Measurements from ENCODE around the gene C1GALT1. TPM values are rescaled to one million over a fixed set of nuclear protein-coding genes. Genes with fewer than 3 reads are reported as not detected.
"Not testable (repeated sequence)": the region's sequence is repeated elsewhere in the genome, so short reads cannot be mapped to it uniquely, and the experiment has no call there.

The C1GALT1 gene
- total RNA-seq, 1 donor from 2014 or later, result 8.4 TPM

- H3K4me3 ChIP-seq (ENCODE audit: low read length in 3 of 3), result no peak overlapping the region
- no peak overlapping the region for H3K9ac ChIP-seq (ENCODE audit: low read depth in 1 of 3, low read length in 3 of 3)
- H3K4me1 ChIP-seq (ENCODE audit: control insufficient read depth in 3 of 3, insufficient read depth in 3 of 3, low read length in 3 of 3), result no peaks in the 10 kb centered on the region
- H3K27ac ChIP-seq (ENCODE audit: low read depth, low read length), result no peak overlapping the region
- H3K36me3 ChIP-seq (ENCODE audit: control insufficient read depth in 3 of 3, insufficient read depth in 3 of 3, low read length in 3 of 3), result no peaks in the 10 kb centered on the region
- no peaks in the 10 kb centered on the region for H3K9me3 ChIP-seq (ENCODE audit: control insufficient read depth in 3 of 3, low read length in 3 of 3)
- no peaks in the 10 kb centered on the region for H3K27me3 ChIP-seq (ENCODE audit: control insufficient read depth in 3 of 3, insufficient read depth in 3 of 3, low read length in 3 of 3)
Observed at GRCh38 chr7:7148798-7149481, 33.4 kb upstream of the C1GALT1 start.

GRCh38 chr7:7151285-7151684, 31.1 kb upstream of the C1GALT1 start:
- Histone ChIP-seq H3K4me3 (ENCODE audit: low read length in 3 of 3) (no peak overlapping the region), H3K4me1 (ENCODE audit: control insufficient read depth in 3 of 3, insufficient read depth in 3 of 3, low read length in 3 of 3) (no peaks in the 10 kb centered on the region), H3K27ac (ENCODE audit: low read depth, low read length) (no peak overlapping the region), H3K9me3 (ENCODE audit: control insufficient read depth in 3 of 3, low read length in 3 of 3) (no peaks in the 10 kb centered on the region), H3K36me3 (ENCODE audit: control insufficient read depth in 3 of 3, insufficient read depth in 3 of 3, low read length in 3 of 3) (no peaks in the 10 kb centered on the region), H3K9ac (ENCODE audit: low read depth in 1 of 3, low read length in 3 of 3) (no peak overlapping the region), H3K27me3 (ENCODE audit: control insufficient read depth in 3 of 3, insufficient read depth in 3 of 3, low read length in 3 of 3) (no peaks in the 10 kb centered on the region)

DNA sequence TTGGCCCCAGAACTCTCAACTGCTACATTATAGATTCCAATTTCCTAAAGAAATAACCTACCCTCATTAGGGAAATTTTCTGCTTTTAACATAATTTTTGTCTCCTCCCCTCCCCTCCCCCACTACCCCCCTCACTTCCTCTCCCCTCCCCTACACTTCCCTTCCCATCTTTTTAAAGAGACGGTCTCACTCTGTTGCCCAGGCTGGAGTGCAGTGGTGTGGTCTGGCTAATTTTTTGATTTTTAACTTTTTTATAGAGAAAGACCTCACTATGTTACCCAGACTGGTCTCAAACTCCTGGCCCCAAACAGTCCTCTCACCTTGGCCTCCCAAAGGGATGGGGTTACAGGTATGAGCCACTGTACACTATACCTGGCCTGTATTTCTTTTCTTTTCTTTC, 30.5 kb upstream of the C1GALT1 start:
- no peak overlapping the region for H3K4me3 ChIP-seq (ENCODE audit: low read length in 3 of 3)
- no peaks in the 10 kb centered on the region for H3K9me3 ChIP-seq (ENCODE audit: control insufficient read depth in 3 of 3, low read length in 3 of 3)
- no peaks in the 10 kb centered on the region for H3K27me3 ChIP-seq (ENCODE audit: control insufficient read depth in 3 of 3, insufficient read depth in 3 of 3, low read length in 3 of 3)
- no peak overlapping the region for H3K27ac ChIP-seq (ENCODE audit: low read depth, low read length)
- no peaks in the 10 kb centered on the region for H3K4me1 ChIP-seq (ENCODE audit: control insufficient read depth in 3 of 3, insufficient read depth in 3 of 3, low read length in 3 of 3)
- H3K9ac ChIP-seq (ENCODE audit: low read depth in 1 of 3, low read length in 3 of 3), result no peak overlapping the region
- H3K36me3 ChIP-seq (ENCODE audit: control insufficient read depth in 3 of 3, insufficient read depth in 3 of 3, low read length in 3 of 3), result no peaks in the 10 kb centered on the region

DNA sequence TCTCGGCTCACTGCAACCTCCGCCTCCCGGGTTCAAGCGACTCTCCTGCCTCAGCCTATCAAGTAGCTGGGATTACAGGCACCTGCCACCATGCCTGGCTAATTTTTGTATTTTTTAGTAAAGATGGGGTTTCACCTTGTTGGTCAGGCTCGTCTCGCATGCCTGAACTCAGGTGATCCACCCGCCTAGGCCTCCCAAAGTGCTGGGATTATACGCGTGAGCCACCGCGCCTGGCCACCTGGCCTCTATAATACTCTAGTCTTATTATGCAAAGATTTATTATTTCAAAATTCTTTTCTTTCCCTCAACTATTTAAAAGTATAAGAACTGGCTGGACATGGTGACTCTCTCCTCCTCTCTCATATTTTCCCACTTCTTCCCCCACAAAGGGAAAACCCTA, 30.0 kb upstream of the C1GALT1 start:
- no peaks in the 10 kb centered on the region for H3K36me3 ChIP-seq (ENCODE audit: control insufficient read depth in 3 of 3, insufficient read depth in 3 of 3, low read length in 3 of 3)
- no peaks in the 10 kb centered on the region for H3K27me3 ChIP-seq (ENCODE audit: control insufficient read depth in 3 of 3, insufficient read depth in 3 of 3, low read length in 3 of 3)
- no peak overlapping the region for H3K9ac ChIP-seq (ENCODE audit: low read depth in 1 of 3, low read length in 3 of 3)
- H3K9me3 ChIP-seq (ENCODE audit: control insufficient read depth in 3 of 3, low read length in 3 of 3), result no peaks in the 10 kb centered on the region
- no peak overlapping the region for H3K27ac ChIP-seq (ENCODE audit: low read depth, low read length)
- no peak overlapping the region for H3K4me3 ChIP-seq (ENCODE audit: low read length in 3 of 3)
- no peaks in the 10 kb centered on the region for H3K4me1 ChIP-seq (ENCODE audit: control insufficient read depth in 3 of 3, insufficient read depth in 3 of 3, low read length in 3 of 3)

DNA sequence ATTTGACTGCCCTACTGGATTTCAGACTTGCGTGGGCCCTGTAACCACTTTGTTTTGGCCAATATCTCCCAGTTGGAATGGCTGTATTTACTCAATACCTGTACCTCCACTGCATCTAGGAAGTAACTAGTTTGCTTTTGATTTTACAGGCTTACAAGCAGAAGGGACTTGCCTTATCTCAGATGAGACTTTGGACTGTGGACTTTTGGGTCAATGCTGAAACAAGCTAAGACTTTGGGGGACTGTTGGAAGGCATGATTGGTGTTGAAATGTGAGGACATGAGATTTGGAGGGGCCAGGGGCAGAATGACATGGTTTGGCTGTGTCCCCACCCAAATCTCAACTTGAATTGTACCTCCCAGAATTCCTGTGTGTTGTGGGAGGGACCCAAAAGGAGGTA, 28.0 kb upstream of the C1GALT1 start:
- not testable (repeated sequence) for H3K27me3 ChIP-seq (ENCODE audit: control insufficient read depth in 3 of 3, insufficient read depth in 3 of 3, low read length in 3 of 3); H3K4me1 ChIP-seq (ENCODE audit: control insufficient read depth in 3 of 3, insufficient read depth in 3 of 3, low read length in 3 of 3)

DNA sequence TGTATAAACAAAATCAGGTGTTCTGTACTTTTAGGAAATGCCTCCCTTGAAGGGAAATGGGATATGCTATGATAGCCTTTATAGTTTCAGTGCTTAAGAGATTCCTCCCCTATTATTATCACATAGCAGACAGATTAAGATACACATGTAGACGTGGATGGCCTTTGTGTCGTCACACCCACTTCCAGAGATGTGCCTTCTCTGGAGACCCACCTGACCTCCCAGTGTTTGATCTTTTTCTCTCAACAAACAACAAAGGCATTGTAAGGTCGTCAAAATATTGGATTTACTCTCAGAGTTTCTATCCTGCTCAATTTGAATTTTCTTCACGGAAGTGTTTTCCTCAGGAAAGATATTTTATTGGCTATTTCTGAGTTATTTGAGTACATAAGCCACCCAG, 25.7 kb upstream of the C1GALT1 start:
- Histone ChIP-seq H3K9me3 (ENCODE audit: control insufficient read depth in 3 of 3, low read length in 3 of 3) (no peaks in the 10 kb centered on the region), H3K4me1 (ENCODE audit: control insufficient read depth in 3 of 3, insufficient read depth in 3 of 3, low read length in 3 of 3) (no peaks in the 10 kb centered on the region), H3K27ac (ENCODE audit: low read depth, low read length) (no peak overlapping the region), H3K36me3 (ENCODE audit: control insufficient read depth in 3 of 3, insufficient read depth in 3 of 3, low read length in 3 of 3) (no peaks in the 10 kb centered on the region), H3K9ac (ENCODE audit: low read depth in 1 of 3, low read length in 3 of 3) (no peak overlapping the region), H3K4me3 (ENCODE audit: low read length in 3 of 3) (no peak overlapping the region), H3K27me3 (ENCODE audit: control insufficient read depth in 3 of 3, insufficient read depth in 3 of 3, low read length in 3 of 3) (no peaks in the 10 kb centered on the region)

More for the DNA sequence above, 28.0 kb upstream of the C1GALT1 start:
- not testable (repeated sequence) for H3K9ac ChIP-seq (ENCODE audit: low read depth in 1 of 3, low read length in 3 of 3); H3K27ac ChIP-seq (ENCODE audit: low read depth, low read length); H3K4me3 ChIP-seq (ENCODE audit: low read length in 3 of 3); H3K9me3 ChIP-seq (ENCODE audit: control insufficient read depth in 3 of 3, low read length in 3 of 3); H3K36me3 ChIP-seq (ENCODE audit: control insufficient read depth in 3 of 3, insufficient read depth in 3 of 3, low read length in 3 of 3)

- Histone ChIP-seq H3K9me3 (ENCODE audit: control insufficient read depth in 3 of 3, low read length in 3 of 3) (no peaks in the 10 kb centered on the region), H3K4me1 (ENCODE audit: control insufficient read depth in 3 of 3, insufficient read depth in 3 of 3, low read length in 3 of 3) (no peaks in the 10 kb centered on the region), H3K4me3 (ENCODE audit: low read length in 3 of 3) (peak overlapping the region in 1 of 3 donors; percentile 11), H3K9ac (ENCODE audit: low read depth in 1 of 3, low read length in 3 of 3) (no peak overlapping the region), H3K27me3 (ENCODE audit: control insufficient read depth in 3 of 3, insufficient read depth in 3 of 3, low read length in 3 of 3) (no peaks in the 10 kb centered on the region), H3K27ac (ENCODE audit: low read depth, low read length) (no peak overlapping the region), H3K36me3 (ENCODE audit: control insufficient read depth in 3 of 3, insufficient read depth in 3 of 3, low read length in 3 of 3) (no peaks in the 10 kb centered on the region)
Observed at GRCh38 chr7:7157177-7157886, 25.0 kb upstream of the C1GALT1 start.

DNA sequence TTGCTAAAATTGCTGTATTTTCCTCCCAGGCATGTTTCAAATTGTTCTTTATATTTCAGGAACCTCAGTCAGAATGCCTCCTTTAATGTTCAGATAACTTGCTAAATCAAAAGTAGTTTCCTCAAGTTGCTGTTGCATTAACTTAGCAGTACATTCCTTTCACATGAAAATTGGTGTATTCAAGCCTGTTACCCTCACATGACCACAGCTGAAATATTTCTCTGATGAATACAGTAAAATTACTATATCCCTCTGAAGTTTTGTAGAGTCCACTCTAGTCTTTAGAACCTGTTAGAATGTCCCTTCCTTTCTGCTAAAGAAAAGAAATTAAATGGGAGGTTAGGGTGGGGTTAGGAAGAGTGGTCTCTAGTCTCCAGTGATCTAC, 24.5 kb upstream of the C1GALT1 start:
- Histone ChIP-seq H3K9ac (ENCODE audit: low read depth in 1 of 3, low read length in 3 of 3) (no peak overlapping the region), H3K4me3 (ENCODE audit: low read length in 3 of 3) (no peak overlapping the region)

DNA sequence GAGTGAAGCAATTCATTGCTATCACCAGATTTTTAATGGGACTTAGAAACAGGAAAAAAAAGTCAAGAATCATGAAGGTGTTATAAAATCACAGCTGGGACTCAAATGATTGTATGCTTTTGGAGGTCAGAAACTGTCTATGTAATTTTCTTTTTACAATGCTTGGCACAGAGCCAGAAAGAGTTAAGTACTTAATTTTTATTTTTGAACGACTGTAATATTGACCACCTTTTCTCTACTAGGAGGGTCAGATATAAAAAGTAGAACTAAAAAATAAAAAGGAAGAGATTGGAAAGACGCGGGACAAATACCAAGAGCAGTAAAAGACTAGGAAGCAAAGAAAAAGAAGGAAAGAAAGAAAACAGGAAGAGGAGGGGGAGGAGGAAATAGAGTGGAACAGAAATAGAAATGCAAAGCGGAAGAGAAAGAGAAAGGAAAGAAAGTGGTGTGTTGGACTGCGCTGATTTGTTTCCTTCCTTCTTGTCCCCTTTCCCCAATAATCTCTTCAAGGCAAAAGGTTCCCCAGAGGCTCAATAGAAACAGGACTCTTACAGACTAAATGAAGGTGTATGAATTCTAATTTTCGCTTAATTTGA, 23.2 kb upstream of the C1GALT1 start:
- Histone ChIP-seq H3K9me3 (ENCODE audit: control insufficient read depth in 3 of 3, low read length in 3 of 3) (no peaks in the 10 kb centered on the region), H3K36me3 (ENCODE audit: control insufficient read depth in 3 of 3, insufficient read depth in 3 of 3, low read length in 3 of 3) (no peaks in the 10 kb centered on the region), H3K9ac (ENCODE audit: low read depth in 1 of 3, low read length in 3 of 3) (no peak overlapping the region), H3K27me3 (ENCODE audit: control insufficient read depth in 3 of 3, insufficient read depth in 3 of 3, low read length in 3 of 3) (no peaks in the 10 kb centered on the region), H3K4me3 (ENCODE audit: low read length in 3 of 3) (no peak overlapping the region), H3K27ac (ENCODE audit: low read depth, low read length) (no peak overlapping the region), H3K4me1 (ENCODE audit: control insufficient read depth in 3 of 3, insufficient read depth in 3 of 3, low read length in 3 of 3) (no peaks in the 10 kb centered on the region)

More for the DNA sequence above, 24.5 kb upstream of the C1GALT1 start:
- Histone ChIP-seq H3K9me3 (ENCODE audit: control insufficient read depth in 3 of 3, low read length in 3 of 3) (no peaks in the 10 kb centered on the region), H3K4me1 (ENCODE audit: control insufficient read depth in 3 of 3, insufficient read depth in 3 of 3, low read length in 3 of 3) (no peaks in the 10 kb centered on the region), H3K27ac (ENCODE audit: low read depth, low read length) (no peak overlapping the region), H3K27me3 (ENCODE audit: control insufficient read depth in 3 of 3, insufficient read depth in 3 of 3, low read length in 3 of 3) (no peaks in the 10 kb centered on the region), H3K36me3 (ENCODE audit: control insufficient read depth in 3 of 3, insufficient read depth in 3 of 3, low read length in 3 of 3) (no peaks in the 10 kb centered on the region)

DNA sequence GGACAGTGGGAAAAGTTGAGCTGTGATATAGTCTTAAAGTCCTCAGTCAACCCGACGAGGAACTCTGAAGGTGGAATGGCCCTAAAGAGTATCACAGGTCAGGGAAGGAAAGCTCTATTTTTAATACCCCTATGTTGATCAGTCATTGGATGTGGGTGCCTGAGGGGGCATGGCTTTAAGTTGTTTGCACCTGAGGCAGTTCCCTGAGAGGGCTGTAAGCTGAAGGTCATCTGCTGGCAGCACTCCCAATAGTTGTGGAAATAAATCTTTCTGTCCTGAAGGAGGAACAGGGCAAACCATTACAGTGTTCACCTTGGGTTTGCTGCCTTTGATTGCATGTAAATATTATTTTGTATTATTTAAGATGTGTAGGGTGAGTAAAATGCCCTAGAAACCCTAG, 17.8 kb upstream of the C1GALT1 start:
- H3K4me3 ChIP-seq (ENCODE audit: low read length in 3 of 3), result no peak overlapping the region
- no peaks in the 10 kb centered on the region for H3K4me1 ChIP-seq (ENCODE audit: control insufficient read depth in 3 of 3, insufficient read depth in 3 of 3, low read length in 3 of 3)
- no peaks in the 10 kb centered on the region for H3K9me3 ChIP-seq (ENCODE audit: control insufficient read depth in 3 of 3, low read length in 3 of 3)
- no peak overlapping the region for H3K27ac ChIP-seq (ENCODE audit: low read depth, low read length)
- H3K9ac ChIP-seq (ENCODE audit: low read depth in 1 of 3, low read length in 3 of 3), result no peak overlapping the region
- H3K27me3 ChIP-seq (ENCODE audit: control insufficient read depth in 3 of 3, insufficient read depth in 3 of 3, low read length in 3 of 3), result no peaks in the 10 kb centered on the region
- H3K36me3 ChIP-seq (ENCODE audit: control insufficient read depth in 3 of 3, insufficient read depth in 3 of 3, low read length in 3 of 3), result no peaks in the 10 kb centered on the region

Measured in skeletal muscle tissue (tissue), 4 donors.